ENCODE data around the gene MED16.
"Not testable (repeated sequence)": the region's sequence is repeated elsewhere in the genome, so short reads cannot be mapped to it uniquely, and the experiment has no call there.

The MED16 gene

GRCh38 chr19:871446-872265 is 21.3 kb downstream of the MED16 start:
- DNase-seq, result no peak

DNA sequence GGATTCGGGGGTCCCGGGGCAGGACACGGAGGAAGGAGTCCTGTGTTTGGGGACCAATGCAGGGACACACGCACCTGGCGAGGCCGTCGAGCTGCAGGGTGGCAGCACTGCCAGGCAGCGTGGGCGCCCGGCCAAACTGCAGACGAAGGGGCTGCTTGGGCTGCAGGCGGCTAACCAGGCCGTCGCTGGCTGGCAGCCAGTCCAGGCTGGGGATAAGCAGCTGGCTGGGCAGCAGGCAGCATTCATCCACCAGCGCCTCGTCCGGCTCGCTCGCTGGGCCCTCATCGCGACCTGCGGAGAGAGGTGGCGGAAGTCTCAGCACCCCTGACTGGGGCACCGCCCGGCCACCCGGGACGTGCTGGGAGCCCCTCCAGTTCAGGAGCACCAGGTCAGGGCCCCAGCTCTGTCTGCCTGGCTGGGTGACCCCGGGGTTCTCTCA is 22.0 kb downstream of the MED16 start:
- no peak for DNase-seq

GRCh38 chr19:870314-870713 is 22.7 kb downstream of the MED16 start:
- no peak for DNase-seq

DNA sequence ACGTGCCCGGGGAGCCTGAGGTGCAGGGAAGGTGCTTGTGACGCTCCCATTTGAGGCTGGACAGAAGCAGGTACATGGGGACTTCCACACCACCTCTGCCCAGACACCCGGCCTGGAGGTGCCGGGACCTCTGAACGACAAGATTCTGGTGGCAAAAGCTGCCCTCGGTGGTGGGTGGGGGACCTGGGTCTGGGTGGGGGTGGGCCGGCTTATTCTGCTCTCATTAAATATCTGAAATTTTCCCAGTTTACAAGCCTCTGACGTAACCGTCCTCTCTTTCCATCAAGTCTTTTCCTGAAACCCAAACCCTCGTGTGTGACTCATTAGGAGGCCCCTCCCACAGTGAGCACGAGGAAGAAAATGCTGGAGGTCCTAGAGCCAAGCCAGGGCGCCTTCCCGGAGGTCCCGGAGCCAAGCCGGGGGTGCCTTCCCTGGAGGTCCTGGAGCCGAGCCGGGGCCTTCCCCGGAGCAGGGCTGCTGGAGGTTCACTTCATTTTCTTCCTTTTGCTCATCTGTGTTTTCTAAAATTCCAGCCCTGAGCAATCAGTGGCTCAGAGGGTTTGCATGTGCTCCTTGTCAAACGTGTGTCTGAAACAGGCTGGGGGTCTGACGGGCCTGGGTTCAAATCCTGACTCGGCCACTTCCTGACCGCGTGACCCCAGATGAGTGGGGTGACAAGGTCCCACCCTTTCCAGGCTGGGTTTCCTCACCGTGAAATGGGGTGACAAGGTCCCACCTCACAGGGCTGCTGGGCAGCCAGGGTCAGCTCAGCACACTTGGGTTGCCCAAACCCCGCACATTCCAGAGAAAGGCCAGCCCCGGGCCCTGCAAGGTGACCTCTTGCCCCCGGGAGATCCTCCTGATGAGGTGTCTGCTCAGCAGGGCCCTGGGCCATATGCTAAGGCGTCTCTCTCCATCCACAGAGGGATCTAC is 23.5 kb downstream of the MED16 start:
- DNase-seq, result no peak

GRCh38 chr19:868458-869244 is 24.3 kb downstream of the MED16 start:
- DNase-seq, result no peak

DNA sequence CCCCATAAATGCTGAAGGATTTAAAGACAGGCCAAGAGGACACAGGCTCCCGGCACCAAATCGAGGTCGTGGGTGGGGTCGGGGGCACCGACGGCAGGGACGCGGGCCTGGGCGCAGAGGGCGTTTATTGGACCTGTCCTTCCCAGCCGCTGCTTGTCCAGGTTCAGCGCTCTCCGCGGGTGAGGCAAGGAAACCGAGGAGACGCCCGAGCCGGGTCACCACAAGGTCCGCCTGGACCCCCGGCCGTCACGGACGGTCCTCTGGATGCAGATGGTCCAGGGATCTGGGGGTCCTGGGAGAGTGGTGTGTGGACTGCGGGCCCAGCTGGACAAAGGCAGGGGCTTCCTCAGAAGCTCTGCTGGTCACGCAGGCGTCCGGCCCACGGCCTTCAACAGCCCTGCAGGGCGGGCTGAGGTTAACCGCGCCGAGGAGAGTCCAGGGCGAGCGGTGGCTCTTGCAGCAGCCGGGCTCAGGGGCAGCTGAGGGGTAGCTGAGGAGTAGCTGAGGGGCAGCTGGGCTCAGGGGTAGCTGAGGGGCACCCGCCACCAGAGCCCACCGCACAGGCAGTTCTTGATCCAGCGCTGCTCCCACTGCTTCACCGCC is 25.0 kb downstream of the MED16 start:
- no peak for DNase-seq

DNA sequence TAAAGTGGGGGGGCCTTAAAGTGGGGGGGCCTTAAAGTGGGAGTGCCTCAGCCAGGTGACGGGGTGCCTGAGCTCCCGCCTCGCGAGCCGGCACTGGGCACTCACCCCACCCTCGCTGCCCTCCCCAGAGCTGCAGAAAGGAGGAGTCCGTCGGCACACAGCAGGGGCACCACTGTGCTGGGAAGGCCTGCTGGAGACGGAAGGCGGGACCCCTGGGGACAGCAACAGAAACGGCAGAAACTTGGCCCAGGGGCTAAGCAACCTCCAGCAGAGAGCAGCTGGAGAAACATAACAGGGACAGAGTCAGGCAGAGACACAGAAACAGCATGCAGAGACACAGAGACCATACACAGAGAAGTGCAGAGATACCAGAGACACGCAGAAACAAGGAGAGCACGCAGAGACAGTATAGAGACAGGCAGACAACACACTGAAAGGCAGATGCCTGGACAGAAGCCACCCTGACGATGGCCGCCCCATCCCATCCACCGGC is 25.6 kb downstream of the MED16 start:
- DNase-seq, result no peak

DNA sequence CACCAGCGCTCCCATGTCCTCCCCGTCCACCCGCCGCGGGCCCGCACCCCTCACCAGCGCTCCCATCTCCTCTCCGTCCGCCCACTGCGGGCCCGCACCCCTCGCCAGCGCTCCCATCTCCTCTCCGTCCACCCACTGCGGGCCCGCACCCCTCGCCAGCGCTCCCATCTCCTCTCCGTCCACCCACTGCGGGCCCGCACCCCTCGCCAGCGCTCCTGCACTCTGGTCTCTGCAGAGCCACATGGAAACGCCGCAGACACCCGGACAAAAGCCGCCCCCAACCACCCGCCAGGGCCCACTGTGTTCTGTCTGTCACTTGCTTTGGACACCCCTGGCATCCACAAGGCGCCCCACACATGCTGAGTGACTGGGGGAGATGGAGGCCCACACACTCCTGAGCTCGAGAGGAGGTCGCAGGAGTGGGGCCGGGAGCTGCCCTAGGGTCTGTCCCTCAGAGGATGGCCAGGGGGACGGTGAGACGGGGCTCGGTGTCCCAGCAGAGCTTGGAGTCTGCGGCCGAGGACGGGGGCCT is 26.2 kb downstream of the MED16 start:
- DNase-seq, result no peak

DNA sequence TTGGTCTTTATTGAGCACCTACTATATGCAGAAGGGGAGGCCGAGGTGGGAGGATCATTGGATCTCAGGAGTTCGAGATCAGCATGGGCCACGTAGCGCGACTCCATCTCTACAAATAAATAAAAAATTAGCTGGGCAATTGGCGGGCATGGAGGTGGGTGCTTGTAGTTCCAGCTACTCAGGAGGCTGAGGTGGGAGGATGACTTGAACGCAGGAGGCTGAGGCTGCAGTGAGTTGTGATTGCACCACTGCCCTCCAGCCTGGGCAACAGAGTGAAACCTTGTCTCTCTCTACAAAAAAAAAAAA is 29.7 kb downstream of the MED16 start:
- DNase-seq, result peak in 1 of 2 experiments; percentile 42

GRCh38 chr19:862581-863314 is 30.2 kb downstream of the MED16 start:
- DNase-seq, result peak; percentile 88 to 89

DNA sequence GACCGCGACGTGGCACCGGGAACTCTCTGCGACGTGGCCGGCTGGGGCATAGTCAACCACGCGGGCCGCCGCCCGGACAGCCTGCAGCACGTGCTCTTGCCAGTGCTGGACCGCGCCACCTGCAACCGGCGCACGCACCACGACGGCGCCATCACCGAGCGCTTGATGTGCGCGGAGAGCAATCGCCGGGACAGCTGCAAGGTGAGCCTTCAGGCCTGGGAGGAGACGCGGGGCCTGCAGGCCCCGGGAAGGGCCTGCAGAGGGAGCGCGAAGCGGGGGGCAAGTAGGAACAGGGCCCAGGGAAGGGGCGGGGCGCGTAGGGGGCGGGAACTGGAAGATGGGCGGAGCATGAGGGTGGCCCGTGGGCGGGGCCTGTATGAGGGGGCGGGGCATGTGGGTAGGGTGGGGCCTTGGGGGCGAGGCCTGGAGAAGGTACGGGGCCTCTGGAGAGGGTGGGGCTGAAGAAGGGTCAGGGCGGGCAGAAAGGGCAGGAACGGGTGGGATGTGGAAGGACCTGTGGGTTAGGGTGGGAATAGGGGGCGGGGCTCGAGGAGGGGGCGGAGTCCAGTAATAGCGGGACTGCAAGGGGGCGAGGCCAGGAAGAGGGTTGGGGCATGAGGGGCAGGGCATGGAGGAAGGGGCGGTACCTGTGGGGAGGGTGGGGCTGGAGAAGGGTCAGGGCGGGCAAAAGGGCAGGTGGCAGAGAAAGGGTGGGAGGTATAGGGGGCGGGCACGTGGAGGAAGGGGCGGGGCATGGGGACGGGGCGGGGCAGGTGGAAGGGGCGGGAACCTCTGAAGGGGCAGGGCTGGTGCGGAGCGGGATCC is 31.0 kb downstream of the MED16 start:
- peak; percentile 82 to 83 for DNase-seq

DNA sequence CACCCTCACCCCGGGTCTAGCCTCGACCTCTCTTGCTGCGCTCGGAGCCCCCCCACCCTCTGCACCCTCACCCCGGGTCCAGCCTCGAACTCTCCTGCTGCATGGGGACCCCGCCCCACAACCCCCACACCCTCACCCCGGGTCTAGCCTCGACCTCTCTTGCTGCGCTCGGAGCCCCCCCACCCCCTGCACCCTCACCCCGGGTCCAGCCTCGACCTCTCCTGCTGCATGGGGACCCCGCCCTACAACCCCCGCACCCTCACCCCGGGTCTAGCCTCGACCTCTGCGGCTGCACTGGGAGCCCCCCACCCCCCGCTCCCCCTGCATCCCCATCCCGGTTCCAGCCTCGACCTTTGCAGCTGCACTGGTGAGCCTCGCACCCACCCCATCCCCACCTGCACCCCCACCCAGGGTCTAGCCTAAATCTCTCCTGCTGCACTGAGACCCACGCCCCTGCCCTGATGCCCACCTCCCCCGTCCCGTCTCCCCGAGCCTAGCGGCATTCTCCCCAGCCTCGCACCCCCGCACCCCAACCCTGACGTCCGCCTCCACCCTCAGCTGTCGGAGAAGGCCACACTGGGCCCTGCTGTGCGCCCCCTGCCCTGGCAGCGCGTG is 31.7 kb downstream of the MED16 start:
- DNase-seq, result no peak

GRCh38 chr19:858868-859843 is 33.8 kb downstream of the MED16 start, which contains the start of gene CFD:
Gene CFD (plus strand): TSS chr19:859664. CDS start chr19:859690, 26 bp downstream.
- no peak for DNase-seq

DNA sequence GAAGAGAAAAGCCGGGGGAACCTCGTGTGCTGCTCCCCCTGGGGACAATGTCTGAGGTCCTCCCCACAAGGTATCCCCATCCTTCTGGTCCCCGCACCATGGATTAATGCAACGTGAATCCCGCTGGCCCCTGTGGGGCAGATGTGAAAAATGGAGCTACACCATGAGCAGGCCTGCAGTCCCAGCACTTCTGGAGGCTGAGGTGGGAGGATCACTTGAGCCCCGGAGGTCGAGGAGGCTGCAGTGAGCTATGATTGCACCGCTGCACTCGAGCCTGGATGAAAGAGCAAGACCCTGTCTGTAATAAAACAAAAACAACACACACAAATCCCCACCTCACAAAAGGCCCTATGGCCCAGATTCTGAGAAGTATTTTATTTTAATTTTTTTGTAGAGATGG is 34.7 kb downstream of the MED16 start:
- DNase-seq, result no peak

DNA sequence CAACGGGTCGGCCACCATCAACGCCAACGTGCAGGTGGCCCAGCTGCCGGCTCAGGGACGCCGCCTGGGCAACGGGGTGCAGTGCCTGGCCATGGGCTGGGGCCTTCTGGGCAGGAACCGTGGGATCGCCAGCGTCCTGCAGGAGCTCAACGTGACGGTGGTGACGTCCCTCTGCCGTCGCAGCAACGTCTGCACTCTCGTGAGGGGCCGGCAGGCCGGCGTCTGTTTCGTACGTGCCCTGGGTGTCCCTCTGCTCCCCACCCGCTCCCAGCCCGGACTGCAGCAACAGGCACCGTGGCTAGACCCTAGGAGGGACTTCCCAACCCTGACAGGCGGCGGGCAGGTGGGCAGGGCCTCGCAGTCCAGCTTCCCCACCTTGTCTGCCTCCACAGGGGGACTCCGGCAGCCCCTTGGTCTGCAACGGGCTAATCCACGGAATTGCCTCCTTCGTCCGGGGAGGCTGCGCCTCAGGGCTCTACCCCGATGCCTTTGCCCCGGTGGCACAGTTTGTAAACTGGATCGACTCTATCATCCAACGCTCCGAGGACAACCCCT is 37.3 kb downstream of the MED16 start:
- no peak for DNase-seq

GRCh38 chr19:855142-855541 is 37.8 kb downstream of the MED16 start:
- no peak for DNase-seq

DNA sequence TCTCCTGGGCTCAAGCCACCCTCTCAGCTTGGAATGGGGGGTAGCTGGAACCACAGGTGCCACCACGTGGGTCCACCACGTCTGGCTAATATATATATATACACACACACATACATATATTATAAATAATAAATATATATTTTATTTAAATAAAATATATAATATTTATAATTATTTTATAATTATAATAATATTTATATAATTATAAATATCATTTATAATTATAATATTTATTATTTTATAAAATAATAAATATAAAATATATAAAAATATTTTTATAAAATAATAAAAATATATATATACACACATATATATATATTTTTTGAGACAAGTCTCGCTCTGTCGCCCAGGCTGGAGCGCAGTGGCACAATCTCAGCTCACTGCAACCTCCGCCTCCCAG is 38.4 kb downstream of the MED16 start:
- DNase-seq, result no peak

GRCh38 chr19:853614-854220 is 39.3 kb downstream of the MED16 start:
- DNase-seq, result not testable (repeated sequence)
